Gastrocnemius medialis (tissue), 4 donors: ENCODE results near the gene UMPS. TPM values are rescaled to one million over a fixed set of nuclear protein-coding genes. Genes with fewer than 3 reads are reported as not detected.

ENCODE experiments used
- ATAC-seq, 2 donors: fragments of 150-250 bp; one replicate each; pipeline ENCODE4 v1.9.1; 2016
- DNase-seq, 2 donors: peaks; one replicate each; pipeline ENCODE4 v3.0.0-alpha.2; 2019
- H3K27ac ChIP-seq, 4 donors: fragments of 200-600 bp; sonication (generic); 1 replicate in 1 of 4; 2 replicates in 3 of 4; pipeline ENCODE4 v1.5.1; 2016 to 2018; ENCODE audit warnings: mild to moderate bottlenecking in 2 of 4, moderate library complexity in 1 of 4
- H3K27me3 ChIP-seq, 3 donors: fragments of 200-600 bp; sonication (generic) in 2 of 3; 1 replicate in 1 of 3; 2 replicates in 2 of 3; pipeline versions ENCODE4 v1.5.1 to v1.6.0; 2016 to 2019; ENCODE audit warnings: mild to moderate bottlenecking in 1 of 3, moderate library complexity in 1 of 3
- H3K36me3 ChIP-seq, 2 donors: fragments of 200-600 bp; sonication (generic) in 1 of 2; one replicate each; pipeline ENCODE4 v1.5.1; 2017 to 2018
- H3K4me1 ChIP-seq, 2 donors: fragments of 200-600 bp; sonication (generic) in 1 of 2; one replicate each; pipeline ENCODE4 v1.5.1; 2016 to 2017; ENCODE audit warnings: mild to moderate bottlenecking in 2 of 2
- H3K4me3 ChIP-seq, 4 donors: fragments of 200-600 bp; sonication (generic) in 3 of 4; 1 replicate in 1 of 4; 2 replicates in 3 of 4; pipeline ENCODE4 v1.5.1; 2016 to 2019; ENCODE audit warnings: mild to moderate bottlenecking in 2 of 4
- H3K9me3 ChIP-seq, 3 donors: fragments of 200-600 bp; sonication (generic) in 2 of 3; 1 replicate in 1 of 3; 2 replicates in 2 of 3; pipeline ENCODE4 v1.5.1; 2016 to 2019
- POLR2A ChIP-seq, 2 donors: fragments of 450-650 bp; IDR thresholded peaks; one replicate each; pipeline ENCODE4 v1.6.1; 2017; ENCODE audit warnings: antibody characterized with exemption in 2 of 2, mild to moderate bottlenecking in 2 of 2, moderate library complexity in 2 of 2
- in situ Hi-C, 4 donors: fragments of 200-750 bp; cut with MboI; loops; one replicate each; pipeline versions ENCODE4 v1.15.0 to v1.8.0; 2017; ENCODE audit warnings: low sequenced_read_pairs in 4 of 4
- intact Hi-C: fragments of 100-400 bp; cut with DNase I; formaldehyde crosslinking; loops from one replicate; pipeline ENCODE4 v1.15.1; 2023; ENCODE audit warnings: low total_unique reads
- total RNA-seq, 4 donors: library from RNA; depleted of rRNA; stranded (reverse); fragments of >200 nt; gene quantifications; one replicate each; pipeline versions ENCODE4 v1.1.0 to v1.2.3, GENCODE V29; 2016
- TF ChIP-seq, protein P1 (sequence below), 5 experiments: fragments of 450-650 bp in 3 of 5; fragments of 200-600 bp in 2 of 5; sonication (generic) in 2 of 5; IDR thresholded peaks in 4 of 5; conservative IDR thresholded peaks in 1 of 5; 1 replicate in 4 of 5; 2 replicates in 1 of 5; pipeline ENCODE4 v1.5.1; 2016 to 2019; ENCODE audit warnings: antibody characterized with exemption in 5 of 5, mild to moderate bottlenecking in 3 of 5, moderate library complexity in 3 of 5

Gene UMPS
- total RNA-seq, 4 donors from 2014 or later = 2.2 to 7.6 (median 6.2) TPM

DNA sequence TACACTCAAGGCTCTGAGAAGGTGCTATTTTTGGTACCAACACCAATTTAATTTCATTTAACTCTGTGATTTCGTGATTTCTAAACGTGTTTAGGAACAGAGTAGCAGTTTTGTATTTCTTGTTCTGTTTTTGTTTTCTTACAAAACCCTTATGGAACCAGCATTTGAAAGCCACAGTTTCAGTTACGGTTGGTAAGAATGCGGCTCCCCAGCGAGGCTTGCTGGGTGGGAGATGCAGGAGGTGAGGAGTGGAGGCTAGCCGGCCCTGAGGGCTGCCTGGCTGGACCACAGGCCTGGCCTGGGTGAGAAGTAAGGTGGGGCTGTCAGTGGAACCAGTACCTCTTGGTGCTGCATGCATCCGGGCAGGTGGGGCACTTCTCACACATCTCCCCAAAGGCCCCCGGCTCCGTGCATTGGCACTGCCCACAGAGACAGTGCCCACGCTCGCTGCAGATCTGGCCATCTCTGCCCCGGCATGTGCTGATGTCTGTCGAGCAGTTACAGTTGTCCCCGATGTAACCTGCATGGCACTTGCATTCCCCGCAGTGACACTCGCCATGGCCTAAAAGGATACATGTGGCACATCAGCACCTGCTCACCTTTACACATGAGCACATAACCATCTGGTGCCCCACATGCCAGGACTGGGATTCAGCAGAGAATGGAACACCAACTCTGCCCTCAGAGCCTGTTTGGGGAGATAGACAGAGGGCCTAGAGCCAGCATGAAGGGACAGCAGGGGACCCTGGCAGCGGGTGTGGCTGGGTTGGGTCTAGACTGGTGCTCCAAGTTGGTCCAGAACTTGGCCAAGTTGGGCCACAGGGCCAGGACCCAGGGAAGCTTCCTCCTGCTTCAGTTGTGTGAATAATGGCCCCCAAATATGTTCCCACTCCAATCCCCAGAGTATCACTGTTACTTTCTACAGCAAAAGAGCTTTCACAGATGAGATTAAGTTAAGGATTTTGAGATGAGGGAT lies 43.4 kb downstream of the UMPS start:
- Histone ChIP-seq H3K36me3 (peaks cover 0 to 8% of the 10 kb centered on the region in 2 donors), H3K4me1 (peaks cover 38 to 44% of the 10 kb centered on the region in 2 donors), H3K27ac (peak overlapping the region in 3 of 4 donors; percentile 33 to 56 (median 46)), H3K4me3 (no peak overlapping the region), H3K27me3 (no peaks in the 10 kb centered on the region), H3K9me3 (no peaks in the 10 kb centered on the region)
- ATAC-seq (no peak), DNase-seq (no peak)
- in situ Hi-C loops (loop anchor here in 1 of 4 donors (25.0 kb wide), 1 partner anchor 389 kb away; no protein-coding TSS in a partner anchor), intact Hi-C loops (no loop called here)
- TF ChIP-seq POLR2A (IDR thresholded peaks at IDR 0.05) = no peak
- TF ChIP-seq, protein P1, sequence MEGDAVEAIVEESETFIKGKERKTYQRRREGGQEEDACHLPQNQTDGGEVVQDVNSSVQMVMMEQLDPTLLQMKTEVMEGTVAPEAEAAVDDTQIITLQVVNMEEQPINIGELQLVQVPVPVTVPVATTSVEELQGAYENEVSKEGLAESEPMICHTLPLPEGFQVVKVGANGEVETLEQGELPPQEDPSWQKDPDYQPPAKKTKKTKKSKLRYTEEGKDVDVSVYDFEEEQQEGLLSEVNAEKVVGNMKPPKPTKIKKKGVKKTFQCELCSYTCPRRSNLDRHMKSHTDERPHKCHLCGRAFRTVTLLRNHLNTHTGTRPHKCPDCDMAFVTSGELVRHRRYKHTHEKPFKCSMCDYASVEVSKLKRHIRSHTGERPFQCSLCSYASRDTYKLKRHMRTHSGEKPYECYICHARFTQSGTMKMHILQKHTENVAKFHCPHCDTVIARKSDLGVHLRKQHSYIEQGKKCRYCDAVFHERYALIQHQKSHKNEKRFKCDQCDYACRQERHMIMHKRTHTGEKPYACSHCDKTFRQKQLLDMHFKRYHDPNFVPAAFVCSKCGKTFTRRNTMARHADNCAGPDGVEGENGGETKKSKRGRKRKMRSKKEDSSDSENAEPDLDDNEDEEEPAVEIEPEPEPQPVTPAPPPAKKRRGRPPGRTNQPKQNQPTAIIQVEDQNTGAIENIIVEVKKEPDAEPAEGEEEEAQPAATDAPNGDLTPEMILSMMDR (IDR thresholded peaks at IDR 0.05 in 4 of 5, conservative IDR thresholded peaks at IDR 0.05 in 1 of 5) = no peak

DNA sequence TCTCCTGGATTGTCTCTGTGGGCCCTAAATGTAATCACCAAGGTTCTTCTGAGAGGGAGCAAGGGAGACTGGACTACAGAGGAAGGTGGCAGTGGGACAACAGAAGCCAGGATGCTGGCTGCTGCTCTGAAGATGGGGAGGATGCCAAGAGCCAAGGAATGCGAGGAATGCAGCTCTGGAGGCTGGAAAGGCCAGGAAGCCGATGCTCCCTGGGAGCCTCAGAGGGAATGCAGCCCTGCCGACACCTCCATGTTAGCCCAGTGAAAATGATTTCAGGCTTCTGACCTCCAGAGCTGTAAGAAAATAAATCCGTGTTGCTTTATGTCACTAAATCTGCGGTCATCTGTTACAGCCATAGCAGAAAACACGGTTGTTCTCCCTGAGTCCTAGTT lies 44.1 kb downstream of the UMPS start:
- peaks cover 44 to 48% of the 10 kb centered on the region in 2 donors for H3K4me1 ChIP-seq
- intact Hi-C loops (no loop called here), in situ Hi-C loops (loop anchor here in 1 of 4 donors (25.0 kb wide), 1 partner anchor 388 kb away; no protein-coding TSS in a partner anchor)
- H3K27ac ChIP-seq = peak overlapping the region in 3 of 4 donors; percentile 26 to 56 (median 33)
- TF ChIP-seq, protein P1 (IDR thresholded peaks at IDR 0.05 in 4 of 5, conservative IDR thresholded peaks at IDR 0.05 in 1 of 5) = no peak
- no peak for TF ChIP-seq POLR2A (IDR thresholded peaks at IDR 0.05)
- no peak overlapping the region for H3K4me3 ChIP-seq
- DNase-seq = peak in 1 of 2 donors; percentile 43
- ATAC-seq = peak in 1 of 2 donors; percentile 30
- no peaks in the 10 kb centered on the region for H3K27me3 ChIP-seq
- H3K36me3 ChIP-seq = peaks cover 0 to 1% of the 10 kb centered on the region in 2 donors
- no peaks in the 10 kb centered on the region for H3K9me3 ChIP-seq

DNA sequence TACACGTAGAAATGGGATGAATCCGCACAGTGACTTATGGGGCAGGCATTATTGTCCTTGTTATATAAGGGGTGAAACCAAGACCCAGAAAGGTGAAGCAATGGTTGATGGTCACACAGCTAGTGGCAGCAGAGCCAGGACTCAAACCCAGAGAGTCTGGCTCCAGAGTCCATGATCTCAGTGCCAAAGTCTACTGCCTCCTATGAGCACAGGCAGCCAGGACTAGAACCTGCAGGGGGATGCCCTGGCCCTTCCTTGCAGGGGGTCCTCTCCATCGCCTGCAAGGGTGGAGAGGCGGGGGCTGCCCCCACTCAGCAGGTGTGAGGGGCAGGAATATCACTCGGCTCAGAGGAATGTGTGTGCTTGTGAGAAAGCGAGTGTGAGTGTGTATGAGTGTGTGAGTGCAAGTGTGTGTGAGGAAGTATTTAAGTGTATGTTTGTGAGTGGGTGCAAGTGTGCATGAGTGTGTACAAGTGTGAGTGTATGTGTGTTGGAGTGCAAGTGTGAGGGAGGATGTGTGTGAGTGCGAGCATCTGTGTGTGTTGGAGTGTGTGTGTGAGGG lies 44.7 kb downstream of the UMPS start:
- Histone ChIP-seq H3K27me3 (no peaks in the 10 kb centered on the region), H3K4me3 (no peak overlapping the region), H3K9me3 (no peaks in the 10 kb centered on the region), H3K27ac (peak overlapping the region in 3 of 4 donors; percentile 26 to 56 (median 33)), H3K36me3 (no peaks in the 10 kb centered on the region), H3K4me1 (peaks cover 50 to 53% of the 10 kb centered on the region in 2 donors)
- intact Hi-C loops (no loop called here), in situ Hi-C loops (loop anchor here in 1 of 4 donors (25.0 kb wide), 1 partner anchor 387 kb away; no protein-coding TSS in a partner anchor)
- TF ChIP-seq, protein P1 (IDR thresholded peaks at IDR 0.05 in 4 of 5, conservative IDR thresholded peaks at IDR 0.05 in 1 of 5) = no peak
- TF ChIP-seq POLR2A (IDR thresholded peaks at IDR 0.05) = no peak
- ATAC-seq (no peak), DNase-seq (no peak)

DNA sequence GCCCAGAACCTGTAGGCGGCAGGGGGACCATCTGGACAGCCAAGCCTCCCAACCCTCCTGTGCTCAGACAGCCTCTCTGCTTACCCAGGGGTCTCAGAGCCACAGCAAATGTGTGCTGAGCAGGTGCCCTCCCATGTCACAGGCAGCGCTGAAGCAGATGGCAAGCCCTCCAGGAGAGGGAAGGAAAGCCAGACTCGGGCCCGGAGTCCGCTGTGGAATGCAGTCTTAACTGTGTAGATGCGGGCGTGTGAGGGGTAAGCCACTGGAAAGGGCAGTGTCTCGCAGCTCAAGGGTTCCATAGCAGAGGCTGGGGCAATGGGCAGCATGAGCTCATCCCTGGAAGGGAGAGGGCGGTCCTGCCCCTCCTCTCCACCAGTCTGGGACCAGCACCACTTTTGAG lies 45.6 kb downstream of the UMPS start:
- ATAC-seq (no peak), DNase-seq (no peak)
- Histone ChIP-seq H3K9me3 (no peaks in the 10 kb centered on the region), H3K4me3 (no peak overlapping the region), H3K4me1 (peaks cover 54 to 57% of the 10 kb centered on the region in 2 donors), H3K36me3 (no peaks in the 10 kb centered on the region), H3K27me3 (no peaks in the 10 kb centered on the region), H3K27ac (no peak overlapping the region)
- in situ Hi-C loops = no loop called here
- intact Hi-C loops = no loop called here
- no peak for TF ChIP-seq POLR2A (IDR thresholded peaks at IDR 0.05)
- TF ChIP-seq, protein P1 (IDR thresholded peaks at IDR 0.05 in 4 of 5, conservative IDR thresholded peaks at IDR 0.05 in 1 of 5) = no peak
